ENCODE measurements around the gene GPHN.
"Not testable (repeated sequence)": the region's sequence is repeated elsewhere in the genome, so short reads cannot be mapped to it uniquely, and the experiment has no call there.

DNA sequence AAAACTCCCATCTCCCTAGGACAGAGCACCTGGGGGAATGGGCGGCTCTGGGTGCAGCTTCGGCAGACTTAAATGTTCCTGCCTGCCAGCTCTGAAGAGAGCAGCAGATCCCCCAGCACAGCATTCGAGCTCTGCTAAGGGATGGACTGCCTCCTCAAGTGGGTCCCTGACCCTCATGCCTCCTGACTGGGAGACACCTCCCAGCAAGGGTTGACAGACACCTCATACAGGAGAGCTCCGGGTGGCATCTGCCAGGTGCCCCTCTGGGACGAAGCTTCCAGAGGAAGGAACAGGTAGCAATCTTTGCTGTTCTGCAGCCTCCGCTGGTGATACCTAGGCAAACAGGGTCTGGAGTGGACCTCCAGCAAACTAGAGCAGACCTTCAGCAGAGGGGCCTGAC is 79.8 kb downstream of the GPHN start:
- TF ChIP-seq, protein P1, sequence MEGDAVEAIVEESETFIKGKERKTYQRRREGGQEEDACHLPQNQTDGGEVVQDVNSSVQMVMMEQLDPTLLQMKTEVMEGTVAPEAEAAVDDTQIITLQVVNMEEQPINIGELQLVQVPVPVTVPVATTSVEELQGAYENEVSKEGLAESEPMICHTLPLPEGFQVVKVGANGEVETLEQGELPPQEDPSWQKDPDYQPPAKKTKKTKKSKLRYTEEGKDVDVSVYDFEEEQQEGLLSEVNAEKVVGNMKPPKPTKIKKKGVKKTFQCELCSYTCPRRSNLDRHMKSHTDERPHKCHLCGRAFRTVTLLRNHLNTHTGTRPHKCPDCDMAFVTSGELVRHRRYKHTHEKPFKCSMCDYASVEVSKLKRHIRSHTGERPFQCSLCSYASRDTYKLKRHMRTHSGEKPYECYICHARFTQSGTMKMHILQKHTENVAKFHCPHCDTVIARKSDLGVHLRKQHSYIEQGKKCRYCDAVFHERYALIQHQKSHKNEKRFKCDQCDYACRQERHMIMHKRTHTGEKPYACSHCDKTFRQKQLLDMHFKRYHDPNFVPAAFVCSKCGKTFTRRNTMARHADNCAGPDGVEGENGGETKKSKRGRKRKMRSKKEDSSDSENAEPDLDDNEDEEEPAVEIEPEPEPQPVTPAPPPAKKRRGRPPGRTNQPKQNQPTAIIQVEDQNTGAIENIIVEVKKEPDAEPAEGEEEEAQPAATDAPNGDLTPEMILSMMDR (IDR thresholded peaks at IDR 0.05) = not testable (repeated sequence)
- TF ChIP-seq POLR2A, EP300 (IDR thresholded peaks at IDR 0.05): not testable (repeated sequence)

Measured in upper lobe of left lung (tissue), 4 donors.